Spleen (tissue), 7 donors: Measurements from ENCODE around the gene FILIP1L.

ENCODE experiments used
- POLR2A ChIP-seq, 3 donors: fragments of 450-650 bp; IDR thresholded peaks; one replicate each; pipeline ENCODE4 v1.5.1; 2017; ENCODE audit warnings: antibody characterized with exemption in 3 of 3, mild to moderate bottlenecking in 1 of 3
- TF ChIP-seq, protein P1 (sequence below), 11 experiments: fragments of 200-600 bp in 7 of 11; fragments of 450-650 bp in 4 of 11; sonication (generic) in 4 of 11; IDR thresholded peaks in 8 of 11; conservative IDR thresholded peaks in 3 of 11; 1 replicate in 7 of 11; 2 replicates in 4 of 11; pipeline versions ENCODE4 v1.4.0 to v1.8.0; 2016 to 2021; ENCODE audit warnings: antibody characterized with exemption in 11 of 11, inconsistent platforms in 4 of 11, mild to moderate bottlenecking in 1 of 11
- donor health status: DM: no; HTN: no; CAD: no; lungs with moderate emphysema.
- donor health status: DM: no; HTN: no; CAD: no.
- donor health status: DM: no; HTN: no; CAD: no.

GRCh38 chr3:100020876-100021644 is 93.2 kb downstream of the FILIP1L start:
- TF ChIP-seq, protein P1, sequence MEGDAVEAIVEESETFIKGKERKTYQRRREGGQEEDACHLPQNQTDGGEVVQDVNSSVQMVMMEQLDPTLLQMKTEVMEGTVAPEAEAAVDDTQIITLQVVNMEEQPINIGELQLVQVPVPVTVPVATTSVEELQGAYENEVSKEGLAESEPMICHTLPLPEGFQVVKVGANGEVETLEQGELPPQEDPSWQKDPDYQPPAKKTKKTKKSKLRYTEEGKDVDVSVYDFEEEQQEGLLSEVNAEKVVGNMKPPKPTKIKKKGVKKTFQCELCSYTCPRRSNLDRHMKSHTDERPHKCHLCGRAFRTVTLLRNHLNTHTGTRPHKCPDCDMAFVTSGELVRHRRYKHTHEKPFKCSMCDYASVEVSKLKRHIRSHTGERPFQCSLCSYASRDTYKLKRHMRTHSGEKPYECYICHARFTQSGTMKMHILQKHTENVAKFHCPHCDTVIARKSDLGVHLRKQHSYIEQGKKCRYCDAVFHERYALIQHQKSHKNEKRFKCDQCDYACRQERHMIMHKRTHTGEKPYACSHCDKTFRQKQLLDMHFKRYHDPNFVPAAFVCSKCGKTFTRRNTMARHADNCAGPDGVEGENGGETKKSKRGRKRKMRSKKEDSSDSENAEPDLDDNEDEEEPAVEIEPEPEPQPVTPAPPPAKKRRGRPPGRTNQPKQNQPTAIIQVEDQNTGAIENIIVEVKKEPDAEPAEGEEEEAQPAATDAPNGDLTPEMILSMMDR (IDR thresholded peaks at IDR 0.05 in 8 of 11, conservative IDR thresholded peaks at IDR 0.05 in 3 of 11), result no peak
- TF ChIP-seq POLR2A (IDR thresholded peaks at IDR 0.05), result no peak
